SK-N-MC (cell line): Measurements from ENCODE around the gene YPEL5.

Experiments used
- EZH2 ChIP-seq: fragments of 200-600 bp; sonication (generic); IDR thresholded peaks from one replicate; pipeline ENCODE4 v1.6.1; 2017; ENCODE audit warnings: antibody characterized with exemption
- FOXP2 ChIP-seq: optimal IDR thresholded peaks from 2 replicates; pipeline ENCODE3; 2011; ENCODE audit warnings: mild to moderate bottlenecking, moderate library complexity; ENCODE audit not compliant: insufficient read depth; ENCODE audit errors: extremely low read length, control extremely low read depth
- POLR2AphosphoS5 ChIP-seq: IDR thresholded peaks from 2 replicates; pipeline ENCODE4 v1.6.1; 2012; ENCODE audit warnings: mild to moderate bottlenecking, low read depth, low read length, borderline replicate concordance

GRCh38 chr2:30185178-30185577, 38.4 kb downstream of the YPEL5 start:
- TF ChIP-seq POLR2AphosphoS5 (no peak), EZH2 (no peak), FOXP2 (no peak)
